SH-SY5Y (cell line): ENCODE data around the gene ANAPC15.

Experiments used
- GATA2 ChIP-seq: IDR thresholded peaks from 2 replicates; pipeline ENCODE4 v1.6.1; 2011; ENCODE audit warnings: mild to moderate bottlenecking, low read depth, low read length
- GATA3 ChIP-seq: IDR thresholded peaks from 2 replicates; pipeline ENCODE4 v1.6.1; 2011; ENCODE audit warnings: low read depth, mild to moderate bottlenecking, low read length, moderate library complexity

DNA sequence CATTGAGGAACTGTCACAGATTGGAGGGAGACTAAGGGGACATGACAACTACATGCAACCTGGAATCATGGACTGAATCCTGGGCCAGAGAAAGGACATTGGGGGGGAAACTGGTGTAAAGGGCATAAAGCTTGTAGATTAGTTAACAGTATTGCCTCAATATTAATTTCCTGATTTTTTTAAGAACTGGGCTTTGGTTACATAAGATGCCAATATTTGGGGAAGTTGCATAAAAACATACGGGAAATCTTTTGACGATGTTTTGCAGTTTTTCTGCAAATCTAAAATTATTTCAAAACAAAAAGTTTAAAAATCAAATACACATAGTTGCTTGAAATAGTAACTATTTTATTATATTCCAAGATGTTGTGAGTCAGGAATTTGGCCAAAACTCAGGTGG lies 20.2 kb upstream of the ANAPC15 start:
- TF ChIP-seq GATA3 (no peak), GATA2 (no peak)
